Raji (cell line): ENCODE measurements around the gene NR1I3.

Experiments
- POLR2A ChIP-seq: IDR thresholded peaks from 2 replicates; pipeline ENCODE4 v1.6.1; 2011; ENCODE audit warnings: low read depth, low read length, control low read depth; ENCODE audit not compliant: insufficient read depth

NR1I3 gene, protein sequence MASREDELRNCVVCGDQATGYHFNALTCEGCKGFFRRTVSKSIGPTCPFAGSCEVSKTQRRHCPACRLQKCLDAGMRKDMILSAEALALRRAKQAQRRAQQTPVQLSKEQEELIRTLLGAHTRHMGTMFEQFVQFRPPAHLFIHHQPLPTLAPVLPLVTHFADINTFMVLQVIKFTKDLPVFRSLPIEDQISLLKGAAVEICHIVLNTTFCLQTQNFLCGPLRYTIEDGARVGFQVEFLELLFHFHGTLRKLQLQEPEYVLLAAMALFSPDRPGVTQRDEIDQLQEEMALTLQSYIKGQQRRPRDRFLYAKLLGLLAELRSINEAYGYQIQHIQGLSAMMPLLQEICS

DNA sequence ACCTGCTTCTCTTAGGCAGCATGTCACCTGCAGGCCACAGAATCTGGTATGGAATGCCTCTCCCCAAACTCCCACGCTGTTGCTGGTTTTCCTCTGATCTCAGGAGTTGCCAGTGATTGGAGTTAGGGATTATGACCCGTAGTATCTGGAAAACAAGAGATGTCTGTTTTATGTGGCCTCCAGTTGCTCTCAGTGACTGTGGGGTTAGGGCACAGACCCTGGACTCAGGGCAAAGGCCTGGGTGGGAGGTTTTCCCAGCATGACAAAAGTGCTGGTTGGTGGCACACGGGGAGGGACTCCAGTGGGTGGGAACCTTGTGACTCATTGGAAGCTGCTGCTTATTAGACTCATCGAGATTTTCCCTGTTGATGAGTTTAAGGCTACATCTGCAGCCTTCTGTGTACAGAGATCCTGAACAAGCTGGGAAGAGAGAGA lies at the start of gene NR1I3:
NR1I3 (minus strand) TSS at position 165 of the 435 bp plus-strand sequence. CDS start 1,638 bp downstream, outside the sequence.
- TF ChIP-seq POLR2A, result no peak

DNA sequence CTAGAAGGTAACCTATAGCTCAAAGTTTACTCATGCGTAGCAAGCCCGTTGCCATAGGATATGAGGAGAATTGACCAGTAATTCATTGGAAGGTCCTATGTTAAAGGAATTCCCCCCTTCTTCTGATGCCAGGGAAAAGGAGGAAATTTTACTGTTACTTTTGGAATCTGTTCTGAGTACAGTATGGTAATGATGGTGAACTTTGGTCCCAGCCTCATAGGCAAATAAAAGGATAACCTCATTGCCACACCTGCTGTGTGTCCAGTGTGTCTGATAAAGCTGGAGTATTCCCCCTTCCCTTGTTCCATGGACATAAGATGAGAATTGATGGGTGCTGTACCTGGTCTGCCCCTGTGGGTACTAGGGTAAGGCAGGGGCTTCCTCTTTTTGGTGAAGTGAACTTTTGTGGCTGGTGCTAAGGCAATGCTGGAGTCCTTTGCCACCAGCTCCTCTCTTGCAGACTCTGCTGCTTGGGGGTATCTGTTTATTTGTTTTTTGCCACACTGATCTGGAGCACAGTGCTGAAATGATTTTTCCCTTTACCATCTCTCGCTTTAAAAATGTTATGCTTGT lies 49.6 kb upstream of the NR1I3 start:
- no peak for TF ChIP-seq POLR2A

DNA sequence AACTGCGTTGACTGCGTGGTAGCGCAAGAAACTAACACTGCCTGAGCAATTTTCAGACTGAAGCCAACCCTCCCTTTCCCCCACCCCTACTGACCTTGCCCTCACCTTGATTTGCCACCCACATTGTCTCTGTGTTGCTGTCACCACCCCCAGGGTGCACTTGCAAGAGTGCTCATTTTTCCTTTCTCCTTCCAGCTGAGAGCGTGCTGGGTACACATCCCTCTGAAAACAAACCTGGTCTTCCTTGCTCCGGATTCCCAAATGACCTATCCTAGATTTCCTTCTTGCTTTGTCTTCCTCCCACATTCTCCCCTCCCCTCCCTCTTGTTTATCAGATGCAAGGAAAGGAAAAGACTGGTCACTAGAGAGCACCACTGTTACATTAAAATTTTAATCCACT lies 47.5 kb upstream of the NR1I3 start:
- no peak for TF ChIP-seq POLR2A

DNA sequence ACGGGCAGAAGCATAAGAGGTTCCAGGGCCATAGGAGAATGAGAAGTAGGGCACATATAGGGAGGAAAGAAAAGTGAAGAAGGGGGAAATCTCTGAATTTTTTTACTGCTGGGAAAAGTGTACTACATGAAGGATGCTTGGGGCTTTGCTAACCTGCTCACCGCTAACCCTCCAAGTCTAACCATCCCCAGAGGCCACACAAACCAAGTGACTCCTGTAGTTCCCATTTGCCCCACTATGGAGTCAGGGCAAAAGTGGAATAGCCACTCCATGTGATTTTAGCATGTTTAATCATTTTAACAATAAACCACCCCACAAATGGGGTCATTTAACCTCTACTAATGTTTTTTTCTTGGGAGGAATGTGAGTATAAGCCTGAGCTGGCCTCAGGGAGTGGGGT lies 47.1 kb upstream of the NR1I3 start:
- no peak for TF ChIP-seq POLR2A

DNA sequence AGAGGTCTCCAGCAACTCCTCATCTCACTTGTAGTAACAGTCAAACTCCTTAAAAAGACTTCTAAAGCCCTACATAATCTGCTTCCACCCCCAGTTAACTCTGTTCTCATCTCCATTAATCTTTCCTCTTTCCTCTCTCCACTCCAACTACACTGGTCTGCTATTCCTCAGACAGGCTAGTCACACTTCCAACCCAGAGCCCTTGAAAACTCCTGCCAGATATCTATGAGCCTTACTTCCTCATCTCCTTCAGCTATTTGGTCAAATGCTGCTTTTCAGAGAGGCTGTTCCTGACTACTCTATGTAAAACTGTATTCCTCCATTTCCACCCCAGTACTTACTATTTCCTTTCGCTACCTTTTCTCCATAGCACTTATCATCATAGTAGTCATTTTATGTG lies 45.0 kb upstream of the NR1I3 start:
- no peak for TF ChIP-seq POLR2A

DNA sequence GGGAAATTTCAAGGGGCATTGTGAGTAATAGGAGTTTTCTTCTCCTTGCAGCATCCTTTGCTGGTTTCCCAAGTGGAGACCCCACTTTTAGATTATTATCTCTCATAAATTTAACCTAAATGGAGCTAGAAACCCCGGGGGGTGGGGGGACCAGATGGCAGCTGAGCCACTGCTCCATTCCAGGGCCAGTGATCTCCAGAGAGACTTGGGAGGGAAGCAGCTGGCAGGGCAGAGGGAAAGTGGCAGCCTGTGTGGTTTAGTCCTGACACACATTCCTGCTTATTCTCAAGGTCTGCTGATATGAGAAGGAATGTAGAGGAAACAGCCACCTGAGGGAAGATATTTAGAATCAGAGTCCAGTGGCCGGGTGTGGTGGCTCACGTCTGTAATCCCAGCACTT lies 36.9 kb upstream of the NR1I3 start:
- TF ChIP-seq POLR2A, result no peak

DNA sequence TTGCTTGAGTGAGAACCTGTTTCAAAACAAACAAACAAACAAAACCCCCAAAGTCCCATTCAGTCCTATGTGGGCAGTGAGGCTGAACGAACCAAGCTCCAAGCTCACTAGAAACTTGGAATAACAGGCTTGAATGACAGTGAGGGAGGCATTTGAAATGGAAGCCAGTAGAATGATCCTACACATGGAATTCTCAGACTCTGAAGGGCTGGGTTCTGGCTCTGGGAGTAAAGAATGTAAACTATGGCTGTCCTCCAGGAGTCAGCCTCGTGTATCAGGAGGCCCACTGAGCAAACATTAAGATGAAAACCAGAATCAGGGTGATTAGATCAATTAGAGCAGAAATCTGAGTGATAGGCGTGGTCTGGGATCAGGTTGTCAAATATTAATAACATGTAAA lies 35.4 kb upstream of the NR1I3 start:
- TF ChIP-seq POLR2A, result no peak

DNA sequence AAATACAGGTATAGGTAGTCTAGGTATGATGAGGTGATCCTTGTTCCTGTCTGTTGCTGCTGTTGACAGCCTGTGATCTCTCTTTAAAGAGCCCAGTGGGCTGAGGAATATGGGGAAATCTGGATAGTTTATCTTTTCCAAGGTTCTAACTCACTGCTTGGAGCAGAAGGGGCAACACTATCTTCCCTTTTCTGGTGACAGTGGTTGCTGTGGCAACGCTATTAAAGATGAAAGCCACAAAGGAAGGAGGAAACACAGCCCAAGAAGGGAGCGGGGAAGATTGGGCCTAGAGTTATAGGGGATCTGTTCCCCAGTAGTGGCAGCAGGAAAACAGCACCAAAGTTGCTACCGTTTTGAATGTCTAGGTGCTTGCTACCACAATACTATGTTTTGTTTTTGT lies 29.3 kb upstream of the NR1I3 start:
- TF ChIP-seq POLR2A, result no peak

DNA sequence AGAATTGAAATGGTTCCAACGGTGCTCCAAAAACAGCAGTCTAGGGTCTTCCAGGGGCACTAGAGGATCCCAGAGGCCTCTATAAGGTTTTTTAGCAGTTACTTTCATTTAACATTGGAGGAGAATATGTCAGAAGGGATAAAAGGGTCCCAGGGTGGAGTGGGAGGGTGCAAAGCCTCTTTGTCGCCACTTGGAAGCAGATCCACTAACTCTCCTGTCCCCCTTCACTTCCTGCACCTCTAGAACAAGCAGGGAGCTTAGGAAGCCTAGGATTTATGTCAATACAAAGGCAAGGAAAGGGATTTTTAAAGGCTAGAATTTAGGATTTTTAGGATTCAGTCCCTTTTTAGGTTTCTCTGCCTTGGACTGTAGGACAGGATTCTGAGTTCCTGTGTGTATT lies 28.8 kb upstream of the NR1I3 start:
- TF ChIP-seq POLR2A, result no peak

DNA sequence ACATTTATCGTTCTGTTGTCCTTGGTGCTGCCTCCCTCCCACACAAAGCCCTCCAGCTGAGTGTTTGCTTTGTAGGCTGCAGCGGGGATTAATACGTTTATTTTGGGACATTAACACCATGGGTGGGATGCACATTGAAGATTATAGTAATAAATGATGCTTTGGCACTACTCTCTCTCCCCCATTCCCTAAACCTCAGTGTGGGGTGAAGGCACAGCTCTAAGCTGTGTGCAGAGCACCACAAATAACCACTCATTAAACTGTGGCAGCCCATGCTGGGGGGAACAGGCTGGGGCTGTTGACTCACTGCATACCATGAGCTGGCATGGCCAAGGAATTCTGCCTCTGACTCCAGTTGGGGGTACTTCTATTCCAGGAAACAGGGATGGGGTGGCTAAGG lies 28.2 kb upstream of the NR1I3 start:
- no peak for TF ChIP-seq POLR2A

DNA sequence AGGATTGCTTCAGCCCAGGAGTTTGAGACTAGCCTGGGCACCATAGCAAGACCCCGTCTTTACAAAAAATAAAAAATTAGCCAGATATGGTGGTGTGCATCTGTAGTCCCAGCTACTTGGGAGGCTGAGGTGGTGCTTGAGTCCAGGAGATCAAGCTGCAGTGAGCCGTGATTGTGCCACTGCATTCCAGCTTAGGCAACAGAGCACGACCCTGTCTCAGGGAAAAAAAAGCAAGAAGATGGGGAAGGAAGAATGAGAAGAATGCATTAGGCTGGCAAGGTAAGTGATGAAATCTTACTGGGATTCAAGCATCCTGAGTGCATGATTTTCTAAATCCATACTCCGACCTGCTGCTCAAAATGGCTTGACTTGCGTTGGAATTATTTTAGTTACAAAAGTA lies 27.3 kb upstream of the NR1I3 start:
- no peak for TF ChIP-seq POLR2A

DNA sequence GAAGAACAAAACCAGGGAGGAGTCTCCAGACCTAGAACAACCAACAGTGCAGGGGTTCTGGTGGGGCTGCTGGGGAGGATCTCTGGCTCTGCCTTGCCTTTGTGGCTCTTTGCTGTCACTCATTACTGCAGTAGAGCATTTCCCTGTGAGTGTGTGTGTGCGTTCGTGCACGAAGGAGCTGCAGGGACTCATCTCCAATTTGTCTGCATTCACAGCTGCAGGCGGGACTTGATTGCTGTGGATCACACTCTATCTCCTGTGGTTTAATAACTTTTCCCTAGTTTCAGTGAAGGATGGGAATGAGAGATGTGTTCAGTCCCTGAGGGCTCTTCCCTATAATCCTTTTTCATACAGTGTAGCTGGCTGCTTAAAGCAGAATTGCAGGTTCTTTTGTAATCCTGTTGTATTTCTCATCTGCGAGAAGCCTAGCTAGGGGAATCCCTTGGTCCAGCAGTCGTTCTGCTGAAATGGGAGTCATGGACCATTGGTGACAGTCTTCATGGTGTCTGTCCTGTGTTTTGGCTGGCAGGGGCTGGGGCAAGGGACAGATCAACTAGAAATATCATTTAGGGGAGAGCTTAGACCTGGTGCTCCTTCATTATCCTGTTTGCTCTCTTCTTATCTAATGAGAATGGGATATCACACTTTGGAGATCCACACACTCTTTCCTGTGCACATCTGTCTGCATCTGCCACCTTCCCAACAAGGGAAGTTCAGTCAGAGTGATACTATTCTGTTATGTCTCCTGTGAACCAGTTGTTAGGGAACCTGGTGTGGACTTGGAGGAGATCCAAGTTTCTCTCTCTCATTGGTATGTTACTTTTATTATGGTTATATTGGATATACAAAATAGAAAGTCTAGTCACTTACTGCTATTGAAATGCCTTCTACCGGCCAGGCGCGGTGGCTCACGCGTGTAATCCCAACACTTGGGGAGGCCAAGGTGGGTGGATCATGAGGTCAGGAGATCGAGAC lies 23.5 kb upstream of the NR1I3 start:
- no peak for TF ChIP-seq POLR2A

DNA sequence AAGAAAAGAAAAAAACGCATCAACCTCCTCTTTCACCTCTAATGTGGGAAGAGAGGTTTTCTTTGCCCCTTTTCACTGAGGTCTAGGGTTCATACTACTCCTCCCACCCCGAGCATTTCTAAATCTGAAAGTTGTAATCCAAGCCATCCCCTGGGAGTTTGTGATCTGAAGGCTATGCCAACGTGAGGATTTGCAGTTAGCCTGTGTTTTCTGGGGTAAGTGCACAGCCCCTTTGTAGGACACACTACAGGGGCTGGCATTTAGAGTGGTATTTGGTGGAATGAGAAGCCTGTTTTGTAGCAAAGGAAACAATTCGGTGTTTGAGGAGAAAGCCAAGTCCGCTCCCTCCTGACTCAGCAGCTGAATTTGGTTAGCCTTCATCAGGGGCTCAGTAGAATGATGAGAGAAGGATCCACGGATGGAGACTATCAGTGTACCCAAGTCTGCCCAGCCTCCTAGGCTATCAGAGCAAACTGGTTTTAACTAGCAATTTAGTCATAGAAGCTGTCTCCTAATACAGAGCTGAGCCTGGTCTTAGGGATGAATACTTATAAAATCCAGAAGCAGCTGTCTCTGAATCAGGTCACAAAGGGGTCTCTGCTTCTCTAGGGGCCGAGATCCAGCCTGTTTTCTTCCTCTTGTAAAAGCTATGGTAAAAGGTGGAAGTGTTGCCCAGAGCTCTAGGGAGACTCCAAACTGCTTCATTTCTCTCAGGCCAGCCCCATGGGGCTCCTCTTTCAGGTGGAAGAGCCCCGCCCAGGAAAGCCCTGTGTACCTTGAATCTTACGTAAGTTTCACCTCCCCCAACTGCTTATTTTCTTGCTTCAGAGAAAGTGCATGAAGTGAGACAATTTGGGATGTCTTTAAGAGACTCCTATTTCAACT lies 22.6 kb upstream of the NR1I3 start:
- TF ChIP-seq POLR2A, result no peak

DNA sequence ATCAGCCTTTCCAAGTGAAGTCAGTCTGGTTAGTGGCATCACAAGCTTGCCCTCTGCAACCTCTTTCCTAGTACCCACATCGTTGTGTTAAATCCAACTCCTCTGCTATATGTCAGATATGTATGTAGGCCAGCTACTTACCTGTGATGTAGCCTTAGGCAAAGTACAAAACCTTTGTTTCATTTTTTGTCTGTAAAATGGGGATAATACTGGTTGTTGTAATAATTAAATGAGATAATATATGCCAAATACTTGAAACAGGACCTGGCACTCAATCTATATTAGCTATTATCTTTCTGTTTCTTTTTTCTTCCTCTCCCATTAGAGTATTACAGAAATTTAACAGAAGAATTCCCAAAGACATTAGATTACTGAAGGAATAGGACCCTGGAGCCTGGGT lies 21.8 kb upstream of the NR1I3 start:
- no peak for TF ChIP-seq POLR2A

DNA sequence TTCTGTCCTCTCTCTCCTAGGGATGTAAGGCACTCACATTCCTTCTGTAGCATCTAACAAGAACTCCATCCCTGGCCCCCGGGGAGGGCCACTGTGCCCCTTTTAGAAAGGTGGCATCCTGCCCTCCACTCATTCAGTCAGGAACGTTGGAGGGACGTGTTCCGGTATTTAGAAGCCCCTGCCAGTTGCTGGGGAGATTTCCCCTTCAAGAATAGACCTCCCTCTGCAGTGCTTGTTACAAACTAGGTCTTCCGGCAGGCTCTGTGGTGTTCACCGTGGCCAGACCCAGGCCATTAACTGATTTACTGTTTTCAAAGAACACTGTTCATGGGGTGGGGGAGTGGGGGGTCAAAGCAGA lies 21.3 kb upstream of the NR1I3 start:
- no peak for TF ChIP-seq POLR2A
